ENCODE data around the gene CDH23. TPM values are rescaled to one million over a fixed set of nuclear protein-coding genes. Genes with fewer than 3 reads are reported as not detected.

CDH23 gene
- total and polyA plus RNA-seq, 10 of the 15 experiments (the other 5 are each of a cell fraction or from before 2014, with no cell fraction given): 0.09 to 0.40 (median 0.15) TPM; not detected in 1

GRCh38 chr10:71798308-71798624 lies 401.5 kb downstream of the CDH23 start:
- POLR2A ChIA-PET: no interaction called here

More at GRCh38 chr10:71798308-71798624, 401.5 kb downstream of the CDH23 start:
- Histone ChIP-seq H3K9ac (ENCODE audit: control insufficient read depth, insufficient read depth, low read length) (no peak overlapping the region), H3K9me3 (replicated peaks; ENCODE audit: control insufficient read depth, insufficient read depth, low read length) (no peaks in the 10 kb centered on the region; the same call in 2 of the 3 replicates), H3K79me2 (ENCODE audit: control insufficient read depth, insufficient read depth, low read length) (no peaks in the 10 kb centered on the region), H3K4me1 (ENCODE audit: control insufficient read depth, insufficient read depth, low read length) (peaks cover 12% of the 10 kb centered on the region), H4K20me1 (ENCODE audit: control insufficient read depth, insufficient read depth) (no peaks in the 10 kb centered on the region), H3K36me3 (ENCODE audit: control insufficient read depth in 2 of 2, insufficient read depth in 2 of 2, low read length in 1 of 2) (no peaks in the 10 kb centered on the region), H2AFZ (ENCODE audit: control insufficient read depth, low read depth, low read length) (no peak overlapping the region), H3K4me2 (ENCODE audit: control insufficient read depth, insufficient read depth) (no peak overlapping the region), H3K4me3 (no peak overlapping the region), H3K27me3 (replicated peaks in 1 of 2; ENCODE audit: control insufficient read depth in 2 of 2, insufficient read depth in 2 of 2, low read length in 1 of 2) (no peaks in the 10 kb centered on the region), H3K27ac (ENCODE audit: control insufficient read depth, insufficient read depth) (no peak overlapping the region)
- intact Hi-C loops (cut with micrococcal nuclease; ENCODE audit: unreplicated experiment): no loop called here
- no TSS peak for BruUV-seq (replicated peaks)
- SMC1A ChIA-PET (ENCODE audit: uncharacterized antibody, unreplicated experiment): no interaction called here
- RAD21 ChIA-PET (ENCODE audit: unreplicated experiment): no interaction called here
- no peak for FAIRE-seq
- WGBS (ENCODE audit: insufficient coverage, insufficient replicate concordance, low lambda C conversion rate, missing lambda C conversion rate): 30% methylated on average over 6 of the region's 6 CpGs
- CTCF ChIA-PET: interaction anchor here (1.2 to 1.4 kb wide), 2 partner anchors 12 to 13 kb away, joined by 3 to 6 read pairs; no protein-coding TSS in a partner anchor
- in situ Hi-C loops (cut with MboI): no loop called here
- no peak for ATAC-seq
- TF ChIP-seq RAD21 (IDR thresholded peaks at IDR 0.05; ENCODE audit: insufficient read depth, low read depth, low read length): no peak
- no peak for TF ChIP-seq YY1 (IDR thresholded peaks at IDR 0.05; ENCODE audit: low read depth, low read length)
- no peak for TF ChIP-seq MYC (IDR thresholded peaks at IDR 0.05; ENCODE audit: insufficient read depth, insufficient read length, insufficient replicate concordance, low read length, severe bottlenecking)
- no peak for TF ChIP-seq PAX8 (IDR thresholded peaks at IDR 0.05)
- TF ChIP-seq RELA (IDR thresholded peaks at IDR 0.05; ENCODE audit: borderline replicate concordance, partially characterized antibody): no peak
- TF ChIP-seq, protein P1, sequence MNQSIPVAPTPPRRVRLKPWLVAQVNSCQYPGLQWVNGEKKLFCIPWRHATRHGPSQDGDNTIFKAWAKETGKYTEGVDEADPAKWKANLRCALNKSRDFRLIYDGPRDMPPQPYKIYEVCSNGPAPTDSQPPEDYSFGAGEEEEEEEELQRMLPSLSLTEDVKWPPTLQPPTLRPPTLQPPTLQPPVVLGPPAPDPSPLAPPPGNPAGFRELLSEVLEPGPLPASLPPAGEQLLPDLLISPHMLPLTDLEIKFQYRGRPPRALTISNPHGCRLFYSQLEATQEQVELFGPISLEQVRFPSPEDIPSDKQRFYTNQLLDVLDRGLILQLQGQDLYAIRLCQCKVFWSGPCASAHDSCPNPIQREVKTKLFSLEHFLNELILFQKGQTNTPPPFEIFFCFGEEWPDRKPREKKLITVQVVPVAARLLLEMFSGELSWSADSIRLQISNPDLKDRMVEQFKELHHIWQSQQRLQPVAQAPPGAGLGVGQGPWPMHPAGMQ (IDR thresholded peaks at IDR 0.05; ENCODE audit: borderline replicate concordance): no peak
- no peak for TF ChIP-seq SREBF1 (IDR thresholded peaks at IDR 0.05; ENCODE audit: low read length)
- TF ChIP-seq TARDBP (IDR thresholded peaks at IDR 0.05; ENCODE audit: borderline replicate concordance): no peak
- TF ChIP-seq FOXK2 (IDR thresholded peaks at IDR 0.05): no peak
- TF ChIP-seq GABPA (IDR thresholded peaks at IDR 0.05; ENCODE audit: low read depth): no peak
- no peak for TF ChIP-seq TCF3 (IDR thresholded peaks at IDR 0.05; ENCODE audit: borderline replicate concordance, insufficient read depth, low read depth, low read length)
- TF ChIP-seq NKRF (conservative IDR thresholded peaks at IDR 0.05): no peak
- TF ChIP-seq NBN (IDR thresholded peaks at IDR 0.05): no peak
- no peak for TF ChIP-seq RBBP5 (conservative IDR thresholded peaks at IDR 0.05)
- no peak for TF ChIP-seq IRF4 (IDR thresholded peaks at IDR 0.05; ENCODE audit: low read depth, low read length)
- TF ChIP-seq FOXM1 (IDR thresholded peaks at IDR 0.05; ENCODE audit: low read depth, low read length): no peak
- TF ChIP-seq DPF2 (IDR thresholded peaks at IDR 0.05): no peak
- no peak for DNase-seq (ENCODE audit: low read depth, low spot score)

Data from GM12878 (cell line).